ENCODE data around the gene PDE10A. TPM values are rescaled to one million over a fixed set of nuclear protein-coding genes. Genes with fewer than 3 reads are reported as not detected.

PDE10A gene
- total and polyA plus RNA-seq, 2 of the 4 experiments (the other 2 are of a cell fraction) = 3.4 to 12.4 TPM

DNA sequence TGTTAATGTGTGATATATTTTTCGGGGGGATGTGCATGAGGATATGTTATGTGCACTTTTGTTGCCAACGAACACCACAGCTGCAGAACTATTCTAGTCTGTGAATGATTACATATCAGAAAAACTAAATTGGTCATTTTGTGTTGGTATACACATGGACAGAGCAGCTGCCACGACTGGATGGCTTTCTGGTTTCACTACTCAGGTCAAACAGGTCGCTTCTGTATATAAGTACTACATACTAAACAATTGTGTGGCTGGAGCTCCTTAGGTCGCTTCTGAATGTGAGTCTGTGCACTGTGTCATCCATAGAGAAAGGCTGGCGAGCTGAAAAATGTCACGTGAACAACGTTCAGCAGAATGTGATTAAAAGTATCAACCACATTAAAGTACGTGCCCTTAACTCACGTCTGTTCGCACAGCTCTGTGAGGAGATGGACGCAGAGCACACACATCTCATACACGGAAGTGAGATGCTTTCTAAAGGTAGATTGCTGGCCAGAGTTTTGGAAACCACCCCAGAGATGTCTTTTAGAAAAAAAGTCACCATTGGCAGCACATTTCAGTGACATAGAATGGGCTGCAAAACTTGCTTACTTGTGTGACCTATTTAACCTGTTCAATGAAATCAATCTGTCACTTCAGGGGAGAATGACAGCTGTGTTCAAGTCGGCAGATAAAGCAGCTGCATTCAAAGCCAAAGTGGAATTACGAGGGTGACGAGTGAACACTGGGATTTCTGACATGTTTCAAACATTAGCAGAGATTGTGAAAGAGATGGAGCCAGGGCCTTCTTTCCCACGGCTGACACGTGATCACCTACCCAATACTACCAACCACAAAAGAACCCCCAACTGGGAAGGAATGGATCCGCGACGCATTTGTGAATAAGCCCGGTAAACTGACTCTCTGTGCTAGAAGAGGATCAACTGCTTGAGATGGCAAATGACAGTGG is 176.6 kb downstream of the PDE10A start:
- H3K56ac ChIP-seq (ENCODE audit: extremely low read depth, insufficient read depth, low read length) = no peak overlapping the region
- H3K27me3 ChIP-seq (ENCODE audit: control insufficient read depth, insufficient read depth, low read length) = no peaks in the 10 kb centered on the region
- no peak overlapping the region for H4K91ac ChIP-seq (ENCODE audit: insufficient read depth, low read depth, low read length)
- ATAC-seq (ENCODE audit: low read depth) (peak; percentile 18; the same call in 1 of the 2 replicates), DNase-seq (no peak)
- H4K20me1 ChIP-seq (ENCODE audit: insufficient read depth, low read length) = no peaks in the 10 kb centered on the region
- no peak overlapping the region for H3K4me3 ChIP-seq (ENCODE audit: insufficient read depth, low read depth, low read length)
- no TSS peak for BruUV-seq (replicated peaks)
- intact Hi-C loops (cut with micrococcal nuclease) (no loop called here), dilution Hi-C loops (cut with HindIII; ENCODE audit: low sequenced_read_pairs, unreplicated experiment) (no loop called here), in situ Hi-C loops (cut with MboI; ENCODE audit: low sequenced_read_pairs) (no loop called here)
- H3K4me1 ChIP-seq (ENCODE audit: control insufficient read depth, insufficient read depth, low read length) = peaks cover 14% of the 10 kb centered on the region
- ChIA-PET POLR2A (ENCODE audit: unreplicated experiment) (no interaction called here), CTCF (no interaction called here)
- no peak overlapping the region for H3K4ac ChIP-seq (ENCODE audit: low read depth, low read length)
- no peak overlapping the region; the same call in 1 of the 2 replicates for H3K4me2 ChIP-seq (ENCODE audit: low read depth, low read length)
- no peak overlapping the region for H2BK15ac ChIP-seq (ENCODE audit: low read depth, low read length)
- H2BK5ac ChIP-seq (ENCODE audit: low read depth, low read length, poor library complexity, severe bottlenecking) = no peak overlapping the region
- TF ChIP-seq, protein P1, sequence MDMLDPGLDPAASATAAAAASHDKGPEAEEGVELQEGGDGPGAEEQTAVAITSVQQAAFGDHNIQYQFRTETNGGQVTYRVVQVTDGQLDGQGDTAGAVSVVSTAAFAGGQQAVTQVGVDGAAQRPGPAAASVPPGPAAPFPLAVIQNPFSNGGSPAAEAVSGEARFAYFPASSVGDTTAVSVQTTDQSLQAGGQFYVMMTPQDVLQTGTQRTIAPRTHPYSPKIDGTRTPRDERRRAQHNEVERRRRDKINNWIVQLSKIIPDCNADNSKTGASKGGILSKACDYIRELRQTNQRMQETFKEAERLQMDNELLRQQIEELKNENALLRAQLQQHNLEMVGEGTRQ (IDR thresholded peaks at IDR 0.05; ENCODE audit: low read depth, low read length) = no peak
- TF ChIP-seq BHLHE40 (IDR thresholded peaks at IDR 0.05; ENCODE audit: low read depth, low read length) = no peak
- TF ChIP-seq MXI1 (IDR thresholded peaks at IDR 0.05; ENCODE audit: borderline replicate concordance, low read depth, low read length) = no peak
- TF ChIP-seq, protein P2, sequence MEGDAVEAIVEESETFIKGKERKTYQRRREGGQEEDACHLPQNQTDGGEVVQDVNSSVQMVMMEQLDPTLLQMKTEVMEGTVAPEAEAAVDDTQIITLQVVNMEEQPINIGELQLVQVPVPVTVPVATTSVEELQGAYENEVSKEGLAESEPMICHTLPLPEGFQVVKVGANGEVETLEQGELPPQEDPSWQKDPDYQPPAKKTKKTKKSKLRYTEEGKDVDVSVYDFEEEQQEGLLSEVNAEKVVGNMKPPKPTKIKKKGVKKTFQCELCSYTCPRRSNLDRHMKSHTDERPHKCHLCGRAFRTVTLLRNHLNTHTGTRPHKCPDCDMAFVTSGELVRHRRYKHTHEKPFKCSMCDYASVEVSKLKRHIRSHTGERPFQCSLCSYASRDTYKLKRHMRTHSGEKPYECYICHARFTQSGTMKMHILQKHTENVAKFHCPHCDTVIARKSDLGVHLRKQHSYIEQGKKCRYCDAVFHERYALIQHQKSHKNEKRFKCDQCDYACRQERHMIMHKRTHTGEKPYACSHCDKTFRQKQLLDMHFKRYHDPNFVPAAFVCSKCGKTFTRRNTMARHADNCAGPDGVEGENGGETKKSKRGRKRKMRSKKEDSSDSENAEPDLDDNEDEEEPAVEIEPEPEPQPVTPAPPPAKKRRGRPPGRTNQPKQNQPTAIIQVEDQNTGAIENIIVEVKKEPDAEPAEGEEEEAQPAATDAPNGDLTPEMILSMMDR (conservative IDR thresholded peaks at IDR 0.05; ENCODE audit: low read depth, low read length) = no peak
- no peak for TF ChIP-seq MAZ (IDR thresholded peaks at IDR 0.05; ENCODE audit: borderline replicate concordance, low read depth, low read length)
- TF ChIP-seq POLR2A (IDR thresholded peaks at IDR 0.05; ENCODE audit: low read depth, low read length) = no peak
- no peak for TF ChIP-seq MAFK (IDR thresholded peaks at IDR 0.05; ENCODE audit: low read depth, low read length)
- TF ChIP-seq RAD21 (IDR thresholded peaks at IDR 0.05; ENCODE audit: low read length) = no peak
- TF ChIP-seq RCOR1 (IDR thresholded peaks at IDR 0.05; ENCODE audit: insufficient replicate concordance, low read length) = no peak
- no peak for TF ChIP-seq NFE2L2 (IDR thresholded peaks at IDR 0.05; ENCODE audit: low read depth, low read length)
- TF ChIP-seq, protein P3, sequence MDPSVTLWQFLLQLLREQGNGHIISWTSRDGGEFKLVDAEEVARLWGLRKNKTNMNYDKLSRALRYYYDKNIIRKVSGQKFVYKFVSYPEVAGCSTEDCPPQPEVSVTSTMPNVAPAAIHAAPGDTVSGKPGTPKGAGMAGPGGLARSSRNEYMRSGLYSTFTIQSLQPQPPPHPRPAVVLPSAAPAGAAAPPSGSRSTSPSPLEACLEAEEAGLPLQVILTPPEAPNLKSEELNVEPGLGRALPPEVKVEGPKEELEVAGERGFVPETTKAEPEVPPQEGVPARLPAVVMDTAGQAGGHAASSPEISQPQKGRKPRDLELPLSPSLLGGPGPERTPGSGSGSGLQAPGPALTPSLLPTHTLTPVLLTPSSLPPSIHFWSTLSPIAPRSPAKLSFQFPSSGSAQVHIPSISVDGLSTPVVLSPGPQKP (IDR thresholded peaks at IDR 0.05; ENCODE audit: borderline replicate concordance, low read depth, low read length) = no peak
- TF ChIP-seq FOS (IDR thresholded peaks at IDR 0.05; ENCODE audit: low read depth, low read length) = no peak
- TF ChIP-seq CEBPB (IDR thresholded peaks at IDR 0.05; ENCODE audit: low read depth, low read length) = no peak
- no peak for TF ChIP-seq CHD1 (IDR thresholded peaks at IDR 0.05; ENCODE audit: low read depth, low read length)
- H4K5ac ChIP-seq (ENCODE audit: low read depth, low read length) = no peak overlapping the region
- H3K27ac ChIP-seq (ENCODE audit: insufficient read depth, low read length) = no peak overlapping the region
- H3K18ac ChIP-seq (ENCODE audit: low read depth, low read length) = no peak overlapping the region
- no peaks in the 10 kb centered on the region for H3K9me3 ChIP-seq (ENCODE audit: control insufficient read depth, insufficient read depth, low read length)
- H2AFZ ChIP-seq (replicated peaks; ENCODE audit: low read length, poor library complexity) = no peak overlapping the region
- no peak overlapping the region for H2AK9ac ChIP-seq (replicated peaks; ENCODE audit: low read depth, low read length, poor library complexity)
- peaks cover 8 to 15% of the 10 kb centered on the region in 2 experiments; a peak in 2 of 4 replicates for H3K79me1 ChIP-seq (ENCODE audit: low read depth in 1 of 2, low read length in 2 of 2)
- H2AK5ac ChIP-seq (ENCODE audit: low read depth, low read length) = no peak overlapping the region
- no peak overlapping the region for H2BK120ac ChIP-seq (ENCODE audit: low read depth, low read length)
- no peak overlapping the region for H4K8ac ChIP-seq (ENCODE audit: low read depth in 2 of 2, low read length in 2 of 2)
- H3K9me1 ChIP-seq (ENCODE audit: insufficient read depth, low read length) = no peaks in the 10 kb centered on the region; the same call in 1 of the 2 replicates
- no peak overlapping the region for H3K9ac ChIP-seq (ENCODE audit: low read depth, low read length)
- H3K36me3 ChIP-seq (ENCODE audit: control insufficient read depth, insufficient read depth, low read length) = no peaks in the 10 kb centered on the region
- H3K23ac ChIP-seq (ENCODE audit: low read depth, low read length) = no peak overlapping the region
- H2BK20ac ChIP-seq (ENCODE audit: low read depth, low read length) = no peak overlapping the region
- H3K14ac ChIP-seq (replicated peaks; ENCODE audit: low read depth, low read length) = no peak overlapping the region
- no CpG with 5 or more reads among the region's 22 CpGs for WGBS, 2 experiments (ENCODE audit: extremely low coverage in 2 of 2, insufficient read length in 1 of 2)
